ENCODE measurements around the gene ZRSR2.

GRCh38 chrX:15816886-15817285, 26.6 kb downstream of the ZRSR2 start:
- TF ChIP-seq POLR2A (IDR thresholded peaks at IDR 0.05; ENCODE audit: control extremely low read depth in 1 of 2, low read depth in 2 of 2, low read length in 2 of 2) (no peak), JUND (IDR thresholded peaks at IDR 0.05; ENCODE audit: low read length) (no peak)
- TF ChIP-seq, protein P1, sequence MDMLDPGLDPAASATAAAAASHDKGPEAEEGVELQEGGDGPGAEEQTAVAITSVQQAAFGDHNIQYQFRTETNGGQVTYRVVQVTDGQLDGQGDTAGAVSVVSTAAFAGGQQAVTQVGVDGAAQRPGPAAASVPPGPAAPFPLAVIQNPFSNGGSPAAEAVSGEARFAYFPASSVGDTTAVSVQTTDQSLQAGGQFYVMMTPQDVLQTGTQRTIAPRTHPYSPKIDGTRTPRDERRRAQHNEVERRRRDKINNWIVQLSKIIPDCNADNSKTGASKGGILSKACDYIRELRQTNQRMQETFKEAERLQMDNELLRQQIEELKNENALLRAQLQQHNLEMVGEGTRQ (IDR thresholded peaks at IDR 0.05; ENCODE audit: low read length), result no peak

Data from H1 (cell line).